Liver (tissue), 9 donors: ENCODE data around the gene RARB. TPM values are rescaled to one million over a fixed set of nuclear protein-coding genes. Genes with fewer than 3 reads are reported as not detected.

Experiments used
- DNase-seq: peaks from one replicate; pipeline ENCODE4 v3.0.0-alpha.2; 2017; ENCODE audit warnings: low spot score
- H3K27ac ChIP-seq, 2 donors: one replicate each; pipeline ENCODE4 v1.7.0; 2013; ENCODE audit warnings: inconsistent platforms in 2 of 2, low read length in 2 of 2, control low read depth in 1 of 2, low read depth in 1 of 2, mild to moderate bottlenecking in 1 of 2
- H3K27me3 ChIP-seq, 4 donors: one replicate each; pipeline versions ENCODE4 v1.6.1 to v1.7.0; 2013; ENCODE audit warnings: low read length in 3 of 4, inconsistent platforms in 1 of 4, mild to moderate bottlenecking in 1 of 4, moderate library complexity in 1 of 4; ENCODE audit not compliant: control insufficient read depth in 4 of 4, insufficient read depth in 4 of 4
- H3K36me3 ChIP-seq, 4 donors: one replicate each; pipeline versions ENCODE4 v1.6.1 to v1.7.0; 2013; ENCODE audit warnings: low read length in 3 of 4, mild to moderate bottlenecking in 3 of 4, low read depth in 1 of 4, moderate library complexity in 1 of 4; ENCODE audit not compliant: control insufficient read depth in 4 of 4, insufficient read depth in 3 of 4
- H3K4me1 ChIP-seq, 4 donors: one replicate each; pipeline versions ENCODE4 v1.6.1 to v1.7.0; 2013; ENCODE audit warnings: low read length in 3 of 4, mild to moderate bottlenecking in 3 of 4, moderate library complexity in 1 of 4; ENCODE audit not compliant: control insufficient read depth in 4 of 4, insufficient read depth in 4 of 4
- H3K4me3 ChIP-seq, 3 donors: one replicate each; pipeline versions ENCODE4 v1.6.1 to v1.7.0; 2013; ENCODE audit warnings: low read length in 3 of 3, control low read depth in 1 of 3, low read depth in 1 of 3, mild to moderate bottlenecking in 1 of 3
- H3K9ac ChIP-seq, 2 donors: one replicate each; pipeline ENCODE4 v1.7.0; 2013; ENCODE audit warnings: low read length in 2 of 2, mild to moderate bottlenecking in 2 of 2, moderate library complexity in 2 of 2, control low read depth in 1 of 2, low read depth in 1 of 2
- H3K9me3 ChIP-seq, 4 donors: one replicate each; pipeline versions ENCODE4 v1.6.1 to v1.7.0; 2013; ENCODE audit warnings: low read length in 3 of 4; ENCODE audit not compliant: control insufficient read depth in 4 of 4
- ATF3 ChIP-seq: IDR thresholded peaks from 2 replicates; pipeline ENCODE4 v1.6.1; 2016; ENCODE audit warnings: antibody characterized with exemption
- CTCF ChIP-seq: fragments of 150-350 bp; IDR thresholded peaks from 2 replicates; pipeline ENCODE4 v1.5.1; 2017; ENCODE audit warnings: improper control_type of control experiment, low read depth, low read length; ENCODE audit not compliant: missing input control
- EGR1 ChIP-seq, 2 donors: IDR thresholded peaks; 2 replicates each; pipeline ENCODE4 v1.6.1; 2016 to 2018; ENCODE audit warnings: antibody characterized with exemption in 2 of 2, low read depth in 2 of 2
- FOXA1 ChIP-seq: IDR thresholded peaks from 2 replicates; pipeline ENCODE4 v1.6.1; 2016; ENCODE audit warnings: antibody characterized with exemption
- FOXA2 ChIP-seq: IDR thresholded peaks from 2 replicates; pipeline ENCODE4 v1.6.1; 2016; ENCODE audit warnings: antibody characterized with exemption
- GABPA ChIP-seq, 2 donors: IDR thresholded peaks in 1 of 2; conservative IDR thresholded peaks in 1 of 2; 2 replicates each; pipeline ENCODE4 v1.6.1; 2016; ENCODE audit warnings: antibody characterized with exemption in 2 of 2, mild to moderate bottlenecking in 1 of 2, moderate library complexity in 1 of 2
- HNF4A ChIP-seq, 2 donors: conservative IDR thresholded peaks; 2 replicates each; pipeline ENCODE4 v1.6.1; 2016; ENCODE audit warnings: antibody characterized with exemption in 2 of 2, mild to moderate bottlenecking in 2 of 2
- HNF4G ChIP-seq: IDR thresholded peaks from 2 replicates; pipeline ENCODE4 v1.6.1; 2016; ENCODE audit warnings: antibody characterized with exemption
- JUND ChIP-seq, 2 donors: IDR thresholded peaks; 2 replicates each; pipeline ENCODE4 v1.6.1; 2016; ENCODE audit warnings: antibody characterized with exemption in 2 of 2
- MAX ChIP-seq: IDR thresholded peaks from 2 replicates; pipeline ENCODE4 v1.6.1; 2016; ENCODE audit warnings: antibody characterized with exemption
- NR2F2 ChIP-seq: IDR thresholded peaks from 2 replicates; pipeline ENCODE4 v1.6.1; 2016; ENCODE audit warnings: antibody characterized with exemption
- RAD21 ChIP-seq, 2 donors: IDR thresholded peaks; 2 replicates each; pipeline ENCODE4 v1.6.1; 2016; ENCODE audit warnings: antibody characterized with exemption in 2 of 2, mild to moderate bottlenecking in 2 of 2
- REST ChIP-seq: IDR thresholded peaks from 2 replicates; pipeline ENCODE4 v1.6.1; 2016; ENCODE audit warnings: antibody characterized with exemption, mild to moderate bottlenecking
- RXRA ChIP-seq, 2 donors: IDR thresholded peaks; 2 replicates each; pipeline ENCODE4 v1.6.1; 2017 to 2018; ENCODE audit warnings: antibody characterized with exemption in 2 of 2, mild to moderate bottlenecking in 1 of 2
- SP1 ChIP-seq: IDR thresholded peaks from 2 replicates; pipeline ENCODE4 v1.6.1; 2018; ENCODE audit warnings: antibody characterized with exemption, mild to moderate bottlenecking
- TAF1 ChIP-seq: conservative IDR thresholded peaks from 2 replicates; pipeline ENCODE4 v1.6.1; 2016; ENCODE audit warnings: antibody characterized with exemption, mild to moderate bottlenecking
- YY1 ChIP-seq: IDR thresholded peaks from 2 replicates; pipeline ENCODE4 v1.6.1; 2016; ENCODE audit warnings: antibody characterized with exemption, mild to moderate bottlenecking
- ZBTB33 ChIP-seq: IDR thresholded peaks from 2 replicates; pipeline ENCODE4 v1.6.1; 2016; ENCODE audit warnings: antibody characterized with exemption
- WGBS: extraction: QIAGEN DNeasy Blood & Tissue Kit; methylation state at CpG from one replicate; pipeline ENCODE4 v1.1.7; 2013; 5-methylcytosine and 5-hydroxymethylcytosine counted together
- polyA plus RNA-seq, 2 donors: library from polyadenylated mRNA; stranded (reverse) in 1 of 2; unstranded in 1 of 2; fragments of 200-250 nt in 1 of 2; fragments of >200 nt in 1 of 2; fragmentation: Nextera tagmentation in 1 of 2; extraction: Ambion mirVana in 1 of 2; gene quantifications; one replicate each; pipeline versions ENCODE4 v1.2.1 to v1.2.3, GENCODE V29; 2013 to 2015
- total RNA-seq, 2 donors: library from RNA; depleted of rRNA; stranded (reverse); fragments of >200 nt; gene quantifications; one replicate each; pipeline ENCODE4 v1.2.3, GENCODE V29; 2014
- donor health status: healthy.
- donor health status: healthy.
- donor health status: healthy.
- donor health status: healthy.
- donor health status: healthy.

Gene RARB
- total and polyA plus RNA-seq, 4 donors = 2.1 to 3.3 (median 2.3) TPM

- Histone ChIP-seq H3K9me3 (no peaks in the 10 kb centered on the region), H3K9ac (no peak overlapping the region), H3K36me3 (peaks cover 5 to 17% (median 10%) of the 10 kb centered on the region in 4 donors), H3K27ac (peak overlapping the region; percentile 60 to 89), H3K27me3 (no peaks in the 10 kb centered on the region), H3K4me1 (peaks cover 4 to 27% (median 18%) of the 10 kb centered on the region in 4 donors), H3K4me3 (no peak overlapping the region)
- no peak for DNase-seq
- TF ChIP-seq TAF1 (no peak), JUND (IDR thresholded peaks at IDR 0.05) (peak; percentile 19 to 82), SP1 (peak; percentile 73), NR2F2 (peak; percentile 11), MAX (peak; percentile 82), GABPA (IDR thresholded peaks at IDR 0.05 in 1 of 2, conservative IDR thresholded peaks at IDR 0.05 in 1 of 2) (peak in 1 of 2 donors; percentile 26), REST (peak; percentile 90), RAD21 (IDR thresholded peaks at IDR 0.05) (peak; percentile 32 to 56), HNF4G (peak; percentile 42), ZBTB33 (peak; percentile 83), FOXA1 (peak; percentile 97), EGR1 (IDR thresholded peaks at IDR 0.05; ENCODE audit: low read depth in 2 of 2) (peak in 1 of 2 donors; percentile 56), YY1 (peak; percentile 77), CTCF (no peak), RXRA (IDR thresholded peaks at IDR 0.05) (peak; percentile 66 to 86), ATF3 (no peak), HNF4A (conservative IDR thresholded peaks at IDR 0.05) (peak; percentile 78 to 86), FOXA2 (peak; percentile 97)
- WGBS = 38% methylated on average over 5 of the region's 5 CpGs
Observed at GRCh38 chr3:25620493-25620892, 192.4 kb downstream of the RARB start.
